ENCODE measurements around the gene KCNQ1OT1.

The KCNQ1OT1 gene

GRCh38 chr11:2686360-2687222 lies 13.2 kb downstream of the KCNQ1OT1 start:
- DNase-seq, result no peak

- no peak for DNase-seq
These were observed 14.0 kb downstream of the KCNQ1OT1 start for GRCh38 chr11:2685566-2686359.

- DNase-seq, result no peak
These were observed 14.7 kb downstream of the KCNQ1OT1 start for GRCh38 chr11:2685051-2685450.

GRCh38 chr11:2684581-2684980 lies 15.2 kb downstream of the KCNQ1OT1 start:
- no peak for DNase-seq

GRCh38 chr11:2683806-2684205 lies 16.0 kb downstream of the KCNQ1OT1 start:
- DNase-seq, result no peak

- no peak for DNase-seq
These were observed 18.2 kb downstream of the KCNQ1OT1 start for GRCh38 chr11:2681408-2682145.

- no peak for DNase-seq
These were observed 20.6 kb downstream of the KCNQ1OT1 start for GRCh38 chr11:2679011-2679676.

- DNase-seq, result no peak
These were observed 21.4 kb downstream of the KCNQ1OT1 start for GRCh38 chr11:2678396-2678795.

- no peak for DNase-seq
These were observed 22.7 kb downstream of the KCNQ1OT1 start for GRCh38 chr11:2677127-2677526.

- no peak for DNase-seq
These were observed 24.3 kb downstream of the KCNQ1OT1 start for GRCh38 chr11:2675540-2675939.

- no peak for DNase-seq
These were observed 25.1 kb downstream of the KCNQ1OT1 start for GRCh38 chr11:2674658-2675131.

- no peak for DNase-seq
These were observed 25.8 kb downstream of the KCNQ1OT1 start for GRCh38 chr11:2673871-2674471.

- no peak for DNase-seq
These were observed 26.6 kb downstream of the KCNQ1OT1 start for GRCh38 chr11:2673250-2673610.

- DNase-seq, result no peak
These were observed 27.1 kb downstream of the KCNQ1OT1 start for GRCh38 chr11:2672553-2673249.

GRCh38 chr11:2671748-2672147 lies 28.0 kb downstream of the KCNQ1OT1 start:
- DNase-seq, result no peak

GRCh38 chr11:2670541-2671100 lies 29.2 kb downstream of the KCNQ1OT1 start:
- DNase-seq, result no peak

GRCh38 chr11:2669634-2670469 lies 29.9 kb downstream of the KCNQ1OT1 start:
- no peak for DNase-seq

GRCh38 chr11:2668876-2669275 lies 30.9 kb downstream of the KCNQ1OT1 start:
- DNase-seq, result no peak

GRCh38 chr11:2667940-2668339 lies 31.9 kb downstream of the KCNQ1OT1 start:
- no peak for DNase-seq

- DNase-seq, result no peak
These were observed 32.8 kb downstream of the KCNQ1OT1 start for GRCh38 chr11:2666828-2667570.

Measured in NCI-H1694 (cell line).